ENCODE data around the gene GSK3B. TPM values are rescaled to one million over a fixed set of nuclear protein-coding genes. Genes with fewer than 3 reads are reported as not detected.

The GSK3B gene
- total RNA-seq, 4 donors from 2014 or later = 35.0 to 53.2 (median 44.0) TPM

- no peaks in the 10 kb centered on the region for H3K9me3 ChIP-seq
- 96 to 97% methylated on average over 1 of the region's 1 CpG for WGBS, 2 donors
- DNase-seq = no peak
- H3K4me1 ChIP-seq = no peaks in the 10 kb centered on the region
- H3K4me3 ChIP-seq (replicated peaks in 1 of 3) = no peak overlapping the region
- TF ChIP-seq CTCF (IDR thresholded peaks at IDR 0.05) (no peak), POLR2A (IDR thresholded peaks at IDR 0.05) (no peak)
- intact Hi-C loops (cut with DNase I) = no loop called here
- H3K27me3 ChIP-seq = no peaks in the 10 kb centered on the region
- H3K36me3 ChIP-seq = no peaks in the 10 kb centered on the region
- H3K27ac ChIP-seq = no peak overlapping the region
Measured at GRCh38 chr3:119880966-119881365, 213.3 kb downstream of the GSK3B start.

GRCh38 chr3:119873646-119874045, 220.6 kb downstream of the GSK3B start:
- Histone ChIP-seq H3K4me1 (no peaks in the 10 kb centered on the region), H3K27me3 (no peaks in the 10 kb centered on the region), H3K27ac (no peak overlapping the region), H3K9me3 (no peaks in the 10 kb centered on the region), H3K36me3 (no peaks in the 10 kb centered on the region), H3K4me3 (replicated peaks in 1 of 3) (no peak overlapping the region)
- DNase-seq = no peak
- TF ChIP-seq POLR2A (IDR thresholded peaks at IDR 0.05) = no peak
- no peak for TF ChIP-seq CTCF (IDR thresholded peaks at IDR 0.05)
- WGBS, 2 donors = 88 to 89% methylated on average over 2 of the region's 2 CpGs
- intact Hi-C loops (cut with DNase I) = no loop called here

GRCh38 chr3:119872773-119873172, 221.5 kb downstream of the GSK3B start:
- Histone ChIP-seq H3K36me3 (no peaks in the 10 kb centered on the region), H3K27ac (no peak overlapping the region), H3K9me3 (no peaks in the 10 kb centered on the region), H3K4me1 (no peaks in the 10 kb centered on the region), H3K4me3 (replicated peaks in 1 of 3) (no peak overlapping the region), H3K27me3 (no peaks in the 10 kb centered on the region)
- 96 to 99% methylated on average over 2 of the region's 2 CpGs for WGBS, 2 donors
- TF ChIP-seq CTCF (IDR thresholded peaks at IDR 0.05) (no peak), POLR2A (IDR thresholded peaks at IDR 0.05) (no peak)
- intact Hi-C loops (cut with DNase I) = no loop called here
- no peak for DNase-seq

GRCh38 chr3:119871571-119871970, 222.7 kb downstream of the GSK3B start:
- no peak for DNase-seq
- Histone ChIP-seq H3K27me3 (no peaks in the 10 kb centered on the region), H3K27ac (no peak overlapping the region), H3K4me1 (no peaks in the 10 kb centered on the region), H3K9me3 (no peaks in the 10 kb centered on the region), H3K36me3 (no peaks in the 10 kb centered on the region), H3K4me3 (replicated peaks in 1 of 3) (no peak overlapping the region)
- TF ChIP-seq CTCF (IDR thresholded peaks at IDR 0.05) (no peak), POLR2A (IDR thresholded peaks at IDR 0.05) (no peak)
- 91 to 96% methylated on average over 1 of the region's 1 CpG for WGBS, 2 donors
- intact Hi-C loops (cut with DNase I) = no loop called here

GRCh38 chr3:119870512-119870911, 223.7 kb downstream of the GSK3B start:
- Histone ChIP-seq H3K36me3 (no peaks in the 10 kb centered on the region), H3K27ac (no peak overlapping the region), H3K9me3 (no peaks in the 10 kb centered on the region), H3K4me1 (no peaks in the 10 kb centered on the region), H3K4me3 (replicated peaks in 1 of 3) (no peak overlapping the region), H3K27me3 (no peaks in the 10 kb centered on the region)
- no peak for DNase-seq
- intact Hi-C loops (cut with DNase I) = no loop called here
- TF ChIP-seq CTCF (IDR thresholded peaks at IDR 0.05) (no peak), POLR2A (IDR thresholded peaks at IDR 0.05) (no peak)

Measured in thyroid gland (tissue), 4 donors.